Measurements from ENCODE around the gene PDSS2. TPM values are rescaled to one million over a fixed set of nuclear protein-coding genes. Genes with fewer than 3 reads are reported as not detected.

Gene PDSS2
- total RNA-seq, 4 donors from 2014 or later, result 4.3 to 14.7 (median 12.1) TPM

- Histone ChIP-seq H3K27me3 (no peaks in the 10 kb centered on the region), H3K4me1 (no peaks in the 10 kb centered on the region), H3K36me3 (no peaks in the 10 kb centered on the region), H3K9me3 (no peaks in the 10 kb centered on the region), H3K4me3 (no peak overlapping the region), H3K27ac (no peak overlapping the region)
- DNase-seq (ENCODE audit: low spot score in 2 of 2), result no peak
- TF ChIP-seq POLR2A (IDR thresholded peaks at IDR 0.05), result no peak
- no peak for TF ChIP-seq CTCF (IDR thresholded peaks at IDR 0.05)
- TF ChIP-seq EP300 (IDR thresholded peaks at IDR 0.05), result no peak
- no peak for TF ChIP-seq POLR2AphosphoS5 (IDR thresholded peaks at IDR 0.05)
Observed at GRCh38 chr6:107271208-107271790, 188.1 kb downstream of the PDSS2 start.

- WGBS, result 98% methylated on average over 1 of the region's 1 CpG
- Histone ChIP-seq H3K4me3 (no peak overlapping the region), H3K9me3 (no peaks in the 10 kb centered on the region), H3K27ac (no peak overlapping the region), H3K36me3 (no peaks in the 10 kb centered on the region), H3K4me1 (no peaks in the 10 kb centered on the region), H3K27me3 (no peaks in the 10 kb centered on the region)
- no peak for TF ChIP-seq POLR2A (IDR thresholded peaks at IDR 0.05)
- TF ChIP-seq POLR2AphosphoS5 (IDR thresholded peaks at IDR 0.05), result no peak
- no peak for TF ChIP-seq CTCF (IDR thresholded peaks at IDR 0.05)
- no peak for TF ChIP-seq EP300 (IDR thresholded peaks at IDR 0.05)
- DNase-seq (ENCODE audit: low spot score in 2 of 2), result no peak
Observed at GRCh38 chr6:107267634-107268033, 191.7 kb downstream of the PDSS2 start.

GRCh38 chr6:107267006-107267405, 192.4 kb downstream of the PDSS2 start:
- no peak overlapping the region for H3K4me3 ChIP-seq
- no peak for TF ChIP-seq EP300 (IDR thresholded peaks at IDR 0.05)
- TF ChIP-seq POLR2A (IDR thresholded peaks at IDR 0.05), result no peak
- TF ChIP-seq POLR2AphosphoS5 (IDR thresholded peaks at IDR 0.05), result no peak
- WGBS, result 85% methylated on average over 4 of the region's 4 CpGs
- DNase-seq (ENCODE audit: low spot score in 2 of 2), result no peak
- no peaks in the 10 kb centered on the region for H3K4me1 ChIP-seq
- H3K9me3 ChIP-seq, result no peaks in the 10 kb centered on the region
- H3K27me3 ChIP-seq, result no peaks in the 10 kb centered on the region
- no peak overlapping the region for H3K27ac ChIP-seq
- H3K36me3 ChIP-seq, result no peaks in the 10 kb centered on the region

- TF ChIP-seq EP300 (IDR thresholded peaks at IDR 0.05), result no peak
- no peak for TF ChIP-seq POLR2A (IDR thresholded peaks at IDR 0.05)
- no peak for TF ChIP-seq POLR2AphosphoS5 (IDR thresholded peaks at IDR 0.05)
- TF ChIP-seq CTCF (IDR thresholded peaks at IDR 0.05), result no peak
- DNase-seq (ENCODE audit: low spot score in 2 of 2), result no peak
- Histone ChIP-seq H3K36me3 (no peaks in the 10 kb centered on the region), H3K4me3 (no peak overlapping the region), H3K27me3 (no peaks in the 10 kb centered on the region), H3K27ac (no peak overlapping the region), H3K4me1 (no peaks in the 10 kb centered on the region), H3K9me3 (no peaks in the 10 kb centered on the region)
Observed at GRCh38 chr6:107266563-107266962, 192.8 kb downstream of the PDSS2 start.

GRCh38 chr6:107264357-107264840, 195.0 kb downstream of the PDSS2 start:
- WGBS, result 64% methylated on average over 3 of the region's 3 CpGs
- TF ChIP-seq CTCF (IDR thresholded peaks at IDR 0.05), result no peak
- no peak for TF ChIP-seq POLR2AphosphoS5 (IDR thresholded peaks at IDR 0.05)
- no peak for TF ChIP-seq EP300 (IDR thresholded peaks at IDR 0.05)
- no peak for TF ChIP-seq POLR2A (IDR thresholded peaks at IDR 0.05)
- DNase-seq (ENCODE audit: low spot score in 2 of 2), result no peak

GRCh38 chr6:107259951-107260350, 199.4 kb downstream of the PDSS2 start:
- no peaks in the 10 kb centered on the region for H3K36me3 ChIP-seq
- no peaks in the 10 kb centered on the region for H3K9me3 ChIP-seq
- H3K4me1 ChIP-seq, result no peaks in the 10 kb centered on the region
- TF ChIP-seq POLR2AphosphoS5 (IDR thresholded peaks at IDR 0.05), result no peak
- TF ChIP-seq CTCF (IDR thresholded peaks at IDR 0.05), result no peak
- no peak for TF ChIP-seq POLR2A (IDR thresholded peaks at IDR 0.05)
- TF ChIP-seq EP300 (IDR thresholded peaks at IDR 0.05), result no peak
- H3K27ac ChIP-seq, result no peak overlapping the region
- no peak overlapping the region for H3K4me3 ChIP-seq
- DNase-seq (ENCODE audit: low spot score in 2 of 2), result no peak
- H3K27me3 ChIP-seq, result no peaks in the 10 kb centered on the region

More at GRCh38 chr6:107264357-107264840, 195.0 kb downstream of the PDSS2 start:
- Histone ChIP-seq H3K27ac (no peak overlapping the region), H3K36me3 (no peaks in the 10 kb centered on the region), H3K9me3 (no peaks in the 10 kb centered on the region), H3K4me1 (no peaks in the 10 kb centered on the region), H3K4me3 (no peak overlapping the region), H3K27me3 (no peaks in the 10 kb centered on the region)

Measured in suprapubic skin (tissue), 4 donors.